ENCODE results near the gene ACER2. TPM values are rescaled to one million over a fixed set of nuclear protein-coding genes. Genes with fewer than 3 reads are reported as not detected.
A peak's percentile ranks its signal among the peaks of the same experiment; 100 is the strongest.

ACER2 gene
- total and polyA plus RNA-seq, 12 donors, result 0.52 to 8.7 (median 3.6) TPM

- no peaks in the 10 kb centered on the region for H3K36me3 ChIP-seq
- ATAC-seq, result peak; percentile 49 to 82 (median 68)
- 10 to 13% methylated on average over 18 of the region's 18 CpGs for WGBS, 2 donors
- peaks cover 0 to 17% (median 11%) of the 10 kb centered on the region in 9 donors for H3K4me1 ChIP-seq
- no peaks in the 10 kb centered on the region for H3K27me3 ChIP-seq
- peak overlapping the region in 3 of 10 donors; percentile 6 to 16 (median 12) for H3K27ac ChIP-seq
- peak overlapping the region in 6 of 10 donors; percentile 6 to 30 (median 26) for H3K4me3 ChIP-seq
- TF ChIP-seq, protein P1, sequence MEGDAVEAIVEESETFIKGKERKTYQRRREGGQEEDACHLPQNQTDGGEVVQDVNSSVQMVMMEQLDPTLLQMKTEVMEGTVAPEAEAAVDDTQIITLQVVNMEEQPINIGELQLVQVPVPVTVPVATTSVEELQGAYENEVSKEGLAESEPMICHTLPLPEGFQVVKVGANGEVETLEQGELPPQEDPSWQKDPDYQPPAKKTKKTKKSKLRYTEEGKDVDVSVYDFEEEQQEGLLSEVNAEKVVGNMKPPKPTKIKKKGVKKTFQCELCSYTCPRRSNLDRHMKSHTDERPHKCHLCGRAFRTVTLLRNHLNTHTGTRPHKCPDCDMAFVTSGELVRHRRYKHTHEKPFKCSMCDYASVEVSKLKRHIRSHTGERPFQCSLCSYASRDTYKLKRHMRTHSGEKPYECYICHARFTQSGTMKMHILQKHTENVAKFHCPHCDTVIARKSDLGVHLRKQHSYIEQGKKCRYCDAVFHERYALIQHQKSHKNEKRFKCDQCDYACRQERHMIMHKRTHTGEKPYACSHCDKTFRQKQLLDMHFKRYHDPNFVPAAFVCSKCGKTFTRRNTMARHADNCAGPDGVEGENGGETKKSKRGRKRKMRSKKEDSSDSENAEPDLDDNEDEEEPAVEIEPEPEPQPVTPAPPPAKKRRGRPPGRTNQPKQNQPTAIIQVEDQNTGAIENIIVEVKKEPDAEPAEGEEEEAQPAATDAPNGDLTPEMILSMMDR (IDR thresholded peaks at IDR 0.05), result peak; percentile 70 to 89 (median 74)
- peak; percentile 54 to 57 for DNase-seq
- no peaks in the 10 kb centered on the region for H3K9me3 ChIP-seq
- intact Hi-C loops (cut with DNase I), result loop anchor here in 4 of 10 donors (2.0 to 10.0 kb wide), 5 partner anchors 450 to 1145 kb away; no protein-coding TSS in a partner anchor
Measured at GRCh38 chr9:19471737-19472648, 63.2 kb downstream of the ACER2 start.

DNA sequence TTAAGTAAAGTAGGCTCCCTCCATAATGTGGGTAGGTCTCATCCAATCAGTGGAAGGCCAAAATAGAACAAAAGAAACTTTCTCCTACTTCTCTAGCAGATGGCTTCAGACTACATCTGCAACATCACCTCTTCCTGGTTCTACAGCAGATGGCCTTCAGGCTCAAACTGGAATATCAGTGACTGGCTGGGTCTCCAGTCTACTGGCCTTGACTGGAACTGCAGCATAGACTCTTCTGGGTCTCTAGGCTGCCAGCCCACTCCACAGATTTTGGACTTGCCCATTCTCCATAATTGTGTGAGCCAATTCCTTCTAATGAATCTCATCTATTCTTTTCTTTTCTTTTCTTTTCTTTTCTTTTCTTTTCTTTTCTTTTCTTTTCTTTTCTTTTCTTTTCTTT, 64.8 kb downstream of the ACER2 start:
- DNase-seq, result no peak
- intact Hi-C loops (cut with DNase I), result loop anchor here in 4 of 10 donors (2.0 to 10.0 kb wide), 5 partner anchors 449 to 1144 kb away; no protein-coding TSS in a partner anchor
- Histone ChIP-seq H3K4me3 (no peak overlapping the region), H3K36me3 (no peaks in the 10 kb centered on the region), H3K27me3 (no peaks in the 10 kb centered on the region), H3K27ac (no peak overlapping the region), H3K9me3 (no peaks in the 10 kb centered on the region), H3K4me1 (peaks cover 0 to 17% (median 11%) of the 10 kb centered on the region in 9 donors)
- TF ChIP-seq, protein P1 (IDR thresholded peaks at IDR 0.05), result no peak
- ATAC-seq, result no peak

DNA sequence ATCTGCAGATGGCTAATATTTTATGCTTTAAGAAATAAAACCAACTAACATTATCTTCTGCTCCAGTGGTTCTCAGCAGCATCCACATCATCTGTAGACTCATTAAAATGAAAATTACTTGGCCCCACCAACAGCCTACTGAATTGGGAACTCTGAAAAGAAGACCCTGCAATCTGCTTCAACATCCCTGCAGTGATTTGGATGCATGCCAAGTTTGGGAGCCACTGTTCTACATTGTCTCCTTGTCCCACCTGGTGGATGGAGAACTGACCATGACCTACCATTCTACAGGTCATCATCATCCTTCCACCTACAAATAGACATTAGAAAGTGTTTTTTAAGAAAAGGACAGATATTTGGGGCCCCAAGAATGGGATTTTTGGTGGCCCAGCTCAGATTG, 71.1 kb downstream of the ACER2 start:
- intact Hi-C loops (cut with DNase I), result loop anchor here in 2 of 10 donors (10.0 kb wide), 2 partner anchors 445 to 1465 kb away; no protein-coding TSS in a partner anchor
- no peaks in the 10 kb centered on the region for H3K27me3 ChIP-seq
- peak in 1 of 2 donors; percentile 15 for DNase-seq
- ATAC-seq, result no peak
- peak overlapping the region in 2 of 10 donors; percentile 56 to 64 for H3K27ac ChIP-seq
- TF ChIP-seq, protein P1 (IDR thresholded peaks at IDR 0.05), result no peak
- H3K4me1 ChIP-seq, result peaks cover 0 to 12% (median 0%) of the 10 kb centered on the region in 9 donors
- no peaks in the 10 kb centered on the region for H3K36me3 ChIP-seq
- H3K4me3 ChIP-seq, result no peak overlapping the region
- no peaks in the 10 kb centered on the region for H3K9me3 ChIP-seq

GRCh38 chr9:19480345-19480744, 71.5 kb downstream of the ACER2 start:
- WGBS, 2 donors, result 73 to 77% methylated on average over 7 of the region's 7 CpGs
- no peaks in the 10 kb centered on the region for H3K27me3 ChIP-seq
- peak overlapping the region in 4 of 10 donors; percentile 10 to 64 (median 40) for H3K27ac ChIP-seq
- ATAC-seq (peak in 2 of 8 donors; percentile 41 to 46), DNase-seq (no peak)
- no peaks in the 10 kb centered on the region for H3K9me3 ChIP-seq
- TF ChIP-seq, protein P1 (IDR thresholded peaks at IDR 0.05), result no peak
- H3K4me3 ChIP-seq, result no peak overlapping the region
- no peaks in the 10 kb centered on the region for H3K36me3 ChIP-seq
- peaks cover 0 to 12% (median 0%) of the 10 kb centered on the region in 9 donors for H3K4me1 ChIP-seq
- intact Hi-C loops (cut with DNase I), result loop anchor here in 2 of 10 donors (10.0 kb wide), 2 partner anchors 444 to 1464 kb away; no protein-coding TSS in a partner anchor
